ENCODE data around the gene COL24A1. TPM values are rescaled to one million over a fixed set of nuclear protein-coding genes. Genes with fewer than 3 reads are reported as not detected.

Gene COL24A1
- total and polyA plus RNA-seq, 2 of the 13 experiments (the other 11 are each of a cell fraction or from before 2014, with no cell fraction given): 0.04 to 0.13 TPM

DNA sequence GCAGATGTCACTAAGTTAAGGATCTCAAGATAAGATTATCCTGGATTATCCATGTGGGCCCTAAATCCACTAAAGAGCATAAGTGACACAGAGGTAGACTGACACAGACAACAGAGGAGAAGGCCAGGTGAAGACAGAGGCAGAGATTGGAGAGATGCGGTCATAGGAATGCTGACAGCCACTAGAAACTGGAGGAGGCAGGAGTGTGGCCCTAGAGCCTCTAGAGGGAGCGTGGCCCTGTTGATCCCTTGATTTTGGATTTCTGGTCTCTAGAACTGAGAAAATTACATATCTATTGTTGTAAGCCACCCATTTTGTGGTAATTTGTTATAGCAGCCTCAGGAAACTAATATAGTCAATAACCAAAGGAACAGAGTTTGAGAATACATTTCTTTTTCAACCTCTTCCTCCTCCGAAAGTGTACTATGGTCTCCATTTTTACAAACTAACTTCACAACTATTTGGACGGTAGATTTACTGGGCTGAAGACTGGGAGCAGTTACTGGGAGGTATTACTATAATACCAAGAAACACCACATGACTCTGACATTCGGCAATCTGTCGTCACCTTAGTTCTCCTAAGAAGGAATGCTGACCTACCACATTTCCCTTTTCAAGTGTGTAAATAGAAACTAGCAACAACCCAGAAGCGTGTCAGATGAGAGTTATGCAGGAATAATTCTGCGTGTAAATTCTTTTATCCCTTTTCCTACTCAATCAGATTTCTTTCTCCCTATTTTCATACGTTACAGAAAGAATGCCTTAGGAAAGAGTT, 332.3 kb downstream of the COL24A1 start:
- H2AFZ ChIP-seq (ENCODE audit: low read length): no peak overlapping the region
- H3K4me2 ChIP-seq (ENCODE audit: low read depth, low read length): no peak overlapping the region
- no peak overlapping the region for H3K4me3 ChIP-seq (replicated peaks in 1 of 3; ENCODE audit: insufficient read depth in 1 of 3, low read depth in 2 of 3, low read length in 3 of 3)
- DNase-seq (ENCODE audit: low spot score) (no peak), FAIRE-seq (no peak), ATAC-seq (no peak)
- TF ChIP-seq KAT8 (CRISPR knock-in tag; IDR thresholded peaks at IDR 0.05): no peak
- TF ChIP-seq KDM3A (CRISPR knock-in tag; IDR thresholded peaks at IDR 0.05; ENCODE audit: low read depth): no peak
- TF ChIP-seq, protein P1, sequence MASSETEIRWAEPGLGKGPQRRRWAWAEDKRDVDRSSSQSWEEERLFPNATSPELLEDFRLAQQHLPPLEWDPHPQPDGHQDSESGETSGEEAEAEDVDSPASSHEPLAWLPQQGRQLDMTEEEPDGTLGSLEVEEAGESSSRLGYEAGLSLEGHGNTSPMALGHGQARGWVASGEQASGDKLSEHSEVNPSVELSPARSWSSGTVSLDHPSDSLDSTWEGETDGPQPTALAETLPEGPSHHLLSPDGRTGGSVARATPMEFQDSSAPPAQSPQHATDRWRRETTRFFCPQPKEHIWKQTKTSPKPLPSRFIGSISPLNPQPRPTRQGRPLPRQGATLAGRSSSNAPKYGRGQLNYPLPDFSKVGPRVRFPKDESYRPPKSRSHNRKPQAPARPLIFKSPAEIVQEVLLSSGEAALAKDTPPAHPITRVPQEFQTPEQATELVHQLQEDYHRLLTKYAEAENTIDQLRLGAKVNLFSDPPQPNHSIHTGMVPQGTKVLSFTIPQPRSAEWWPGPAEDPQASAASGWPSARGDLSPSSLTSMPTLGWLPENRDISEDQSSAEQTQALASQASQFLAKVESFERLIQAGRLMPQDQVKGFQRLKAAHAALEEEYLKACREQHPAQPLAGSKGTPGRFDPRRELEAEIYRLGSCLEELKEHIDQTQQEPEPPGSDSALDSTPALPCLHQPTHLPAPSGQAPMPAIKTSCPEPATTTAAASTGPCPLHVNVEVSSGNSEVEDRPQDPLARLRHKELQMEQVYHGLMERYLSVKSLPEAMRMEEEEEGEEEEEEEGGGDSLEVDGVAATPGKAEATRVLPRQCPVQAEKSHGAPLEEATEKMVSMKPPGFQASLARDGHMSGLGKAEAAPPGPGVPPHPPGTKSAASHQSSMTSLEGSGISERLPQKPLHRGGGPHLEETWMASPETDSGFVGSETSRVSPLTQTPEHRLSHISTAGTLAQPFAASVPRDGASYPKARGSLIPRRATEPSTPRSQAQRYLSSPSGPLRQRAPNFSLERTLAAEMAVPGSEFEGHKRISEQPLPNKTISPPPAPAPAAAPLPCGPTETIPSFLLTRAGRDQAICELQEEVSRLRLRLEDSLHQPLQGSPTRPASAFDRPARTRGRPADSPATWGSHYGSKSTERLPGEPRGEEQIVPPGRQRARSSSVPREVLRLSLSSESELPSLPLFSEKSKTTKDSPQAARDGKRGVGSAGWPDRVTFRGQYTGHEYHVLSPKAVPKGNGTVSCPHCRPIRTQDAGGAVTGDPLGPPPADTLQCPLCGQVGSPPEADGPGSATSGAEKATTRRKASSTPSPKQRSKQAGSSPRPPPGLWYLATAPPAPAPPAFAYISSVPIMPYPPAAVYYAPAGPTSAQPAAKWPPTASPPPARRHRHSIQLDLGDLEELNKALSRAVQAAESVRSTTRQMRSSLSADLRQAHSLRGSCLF (CRISPR knock-in tag; IDR thresholded peaks at IDR 0.05; ENCODE audit: borderline replicate concordance): no peak
- TF ChIP-seq MZF1 (CRISPR knock-in tag; IDR thresholded peaks at IDR 0.05; ENCODE audit: borderline replicate concordance): no peak
- no peak for TF ChIP-seq FOSL2 (CRISPR knock-in tag; IDR thresholded peaks at IDR 0.05)
- no peak for TF ChIP-seq ZNF7 (CRISPR knock-in tag; IDR thresholded peaks at IDR 0.05)
- POLR2A ChIA-PET: no interaction called here
- no peaks in the 10 kb centered on the region for H3K36me3 ChIP-seq (replicated peaks in 1 of 2; ENCODE audit: control insufficient read depth in 1 of 2, insufficient read depth in 2 of 2, low read length in 2 of 2)
- no peak overlapping the region for H3K9ac ChIP-seq (ENCODE audit: insufficient read depth, low read depth, low read length)
- no peaks in the 10 kb centered on the region for H3K9me3 ChIP-seq (ENCODE audit: low read length)
- no peaks in the 10 kb centered on the region for H3K27me3 ChIP-seq (ENCODE audit: control insufficient read depth in 1 of 2, insufficient read depth in 2 of 2, low read length in 2 of 2)
- no peaks in the 10 kb centered on the region for H3K79me2 ChIP-seq (ENCODE audit: insufficient read depth, low read length)
- in situ Hi-C loops (cut with HindIII; ENCODE audit: extremely low pct_ligation_motif_present, low pct_unique_long_range_greater_than_20kb): no loop called here
- H3K27ac ChIP-seq (ENCODE audit: extremely low read length, insufficient read depth, low read length): no peak overlapping the region
- intact Hi-C loops (cut with micrococcal nuclease; ENCODE audit: unreplicated experiment): no loop called here
- 45% methylated on average over 9 of the region's 9 CpGs for WGBS (ENCODE audit: low lambda C conversion rate)
- no peaks in the 10 kb centered on the region for H3K4me1 ChIP-seq (ENCODE audit: insufficient read depth, low read length)
- BruUV-seq (replicated peaks): no TSS peak
- CTCF ChIA-PET (ENCODE audit: low intra/inter-chr PET ratio, low total read pairs): no interaction called here
- no peaks in the 10 kb centered on the region for H4K20me1 ChIP-seq (ENCODE audit: insufficient read depth, low read length)
